HG03520 (cell line): Measurements from ENCODE around the gene URGCP.
"Not testable (repeated sequence)": the region's sequence is repeated elsewhere in the genome, so short reads cannot be mapped to it uniquely, and the experiment has no call there.

Experiments used
- ATAC-seq: cut with Tn5 transposase; IDR thresholded peaks from one replicate; pipeline ENCODE4 v1.9.1; 2021; ENCODE audit warnings: mild to moderate bottlenecking, moderate library complexity; ENCODE audit not compliant: unreplicated experiment

Gene URGCP

DNA sequence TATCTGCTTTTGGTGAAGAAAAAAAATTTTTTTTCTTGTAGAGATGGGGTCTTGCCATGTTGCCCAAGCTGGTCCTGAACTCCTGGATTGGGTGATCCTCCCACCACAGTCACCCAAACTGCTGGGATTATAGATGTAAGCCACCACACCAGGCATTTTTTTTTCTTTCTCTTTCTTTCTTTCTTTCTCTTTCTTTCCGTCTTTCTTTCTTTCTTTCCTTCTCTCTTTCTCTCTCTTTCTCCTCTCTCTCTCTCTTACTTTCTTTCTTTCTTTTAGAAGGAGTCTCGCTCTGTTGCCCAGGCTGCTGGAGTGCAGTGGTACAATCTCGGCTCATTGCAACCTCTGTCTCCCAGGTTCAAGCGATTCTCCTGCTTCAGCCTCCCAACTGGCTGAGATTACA, 16.3 kb upstream of the URGCP start:
- no peak for ATAC-seq

DNA sequence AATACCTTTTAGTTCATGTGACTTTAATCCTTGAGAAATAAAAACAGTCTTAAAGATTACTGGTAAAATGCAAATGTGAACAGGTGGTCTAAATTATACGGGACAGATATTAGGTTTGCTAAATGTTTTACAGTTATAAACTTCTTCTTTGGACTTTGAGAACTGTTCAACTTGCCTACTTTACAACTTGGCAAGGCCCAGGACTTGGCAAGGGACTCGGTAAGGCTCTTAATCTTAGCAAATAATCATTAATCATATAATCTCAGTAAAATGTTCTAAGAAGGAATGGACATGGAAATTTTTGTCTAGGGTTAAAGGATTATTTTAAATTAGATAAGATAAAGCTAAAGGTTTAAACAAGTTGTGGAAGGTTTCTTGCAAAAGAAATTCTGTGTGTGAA, 15.0 kb upstream of the URGCP start:
- ATAC-seq = no peak

DNA sequence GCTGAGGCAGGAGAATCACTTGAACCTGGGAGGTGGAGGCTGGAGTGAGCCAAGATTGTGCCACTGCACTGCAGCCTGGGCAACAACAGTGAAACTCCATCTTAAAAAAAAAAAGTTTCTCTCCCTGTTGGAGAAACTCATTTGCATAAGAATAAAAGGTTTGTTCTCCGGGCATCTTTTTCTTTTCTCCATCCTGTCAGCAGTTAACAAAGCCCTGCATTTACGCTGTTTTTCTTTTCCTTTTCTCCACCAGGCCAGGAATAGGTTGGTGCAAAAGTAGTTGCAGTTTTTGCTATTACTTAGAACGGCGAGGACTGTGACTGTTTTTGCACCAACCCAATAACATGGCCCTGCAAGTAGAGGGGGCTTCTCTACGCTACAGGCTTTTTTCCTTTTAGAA, 9.5 kb upstream of the URGCP start:
- no peak for ATAC-seq

DNA sequence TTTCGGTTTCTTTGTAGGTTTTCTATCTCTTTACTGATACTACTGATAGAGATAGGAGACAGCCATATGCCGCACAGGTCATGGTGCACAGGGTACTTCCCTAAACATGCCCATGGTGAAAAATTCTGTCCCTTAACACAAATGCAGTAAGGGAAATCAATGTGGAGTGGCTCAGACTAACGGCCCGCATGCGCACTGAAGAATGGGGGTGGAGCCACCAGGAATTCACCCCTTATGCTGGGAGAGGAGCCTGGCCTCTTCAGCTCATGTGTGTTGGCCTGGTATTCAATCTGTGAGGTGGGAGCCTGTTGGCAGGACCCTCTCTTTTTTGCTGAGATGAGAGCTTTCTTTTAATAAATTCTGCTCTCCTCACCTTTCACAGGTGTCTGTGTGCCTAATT, 8.4 kb upstream of the URGCP start:
- no peak for ATAC-seq

DNA sequence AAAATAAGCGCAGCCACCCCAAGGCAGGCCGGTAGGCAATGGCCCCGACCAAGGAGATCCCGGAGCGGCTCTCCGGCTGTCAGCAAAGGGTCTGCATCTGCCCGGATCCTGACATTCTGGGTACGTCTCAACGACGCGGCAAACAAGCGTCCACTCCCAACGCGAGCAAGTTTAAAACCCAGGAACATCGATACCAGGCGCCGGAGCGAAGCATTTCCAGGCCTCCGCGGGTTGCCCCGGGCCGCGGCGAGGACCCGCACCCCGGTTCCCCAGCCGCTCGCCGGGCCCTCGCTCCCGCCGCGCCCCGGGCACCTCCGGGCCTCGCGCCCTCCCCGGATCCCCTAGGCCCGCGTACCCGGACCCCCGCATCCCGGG, 453 bp downstream of the URGCP start:
- peak; percentile 30 for ATAC-seq

DNA sequence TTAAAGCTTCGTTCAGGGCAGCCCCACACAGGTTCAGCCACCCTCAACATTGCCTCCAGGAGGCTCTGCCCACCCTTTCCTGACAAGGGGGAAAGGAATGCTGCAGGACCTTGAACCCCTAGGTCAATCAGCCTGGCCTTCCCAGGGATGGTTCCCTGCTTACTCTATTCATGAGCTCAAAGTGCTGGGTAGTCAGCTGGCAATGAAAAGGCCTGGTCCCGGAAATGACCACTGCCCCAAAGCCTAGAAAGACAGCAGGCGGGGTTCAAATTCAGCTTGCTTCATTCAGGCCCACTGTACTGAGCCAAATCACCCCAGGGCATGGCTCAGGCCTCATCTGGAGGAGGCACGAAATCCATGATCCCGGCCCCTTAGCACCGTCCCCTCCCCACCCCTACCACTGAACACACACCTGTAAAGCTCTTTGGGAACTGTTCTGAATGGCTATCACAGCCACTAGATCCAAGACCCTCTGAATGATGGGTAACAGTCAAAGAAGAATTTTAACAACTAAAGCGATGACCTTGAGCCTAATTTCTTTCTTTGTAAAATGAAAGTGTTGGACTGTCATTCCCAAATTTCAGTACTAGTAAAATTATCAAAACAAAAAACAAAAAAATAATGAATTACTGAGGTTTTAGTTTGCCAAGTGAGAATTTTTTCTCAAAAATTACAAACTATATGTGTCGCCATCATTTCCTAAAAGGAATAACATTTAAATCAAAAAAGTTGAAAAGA, 1.0 kb downstream of the URGCP start:
- ATAC-seq = no peak

DNA sequence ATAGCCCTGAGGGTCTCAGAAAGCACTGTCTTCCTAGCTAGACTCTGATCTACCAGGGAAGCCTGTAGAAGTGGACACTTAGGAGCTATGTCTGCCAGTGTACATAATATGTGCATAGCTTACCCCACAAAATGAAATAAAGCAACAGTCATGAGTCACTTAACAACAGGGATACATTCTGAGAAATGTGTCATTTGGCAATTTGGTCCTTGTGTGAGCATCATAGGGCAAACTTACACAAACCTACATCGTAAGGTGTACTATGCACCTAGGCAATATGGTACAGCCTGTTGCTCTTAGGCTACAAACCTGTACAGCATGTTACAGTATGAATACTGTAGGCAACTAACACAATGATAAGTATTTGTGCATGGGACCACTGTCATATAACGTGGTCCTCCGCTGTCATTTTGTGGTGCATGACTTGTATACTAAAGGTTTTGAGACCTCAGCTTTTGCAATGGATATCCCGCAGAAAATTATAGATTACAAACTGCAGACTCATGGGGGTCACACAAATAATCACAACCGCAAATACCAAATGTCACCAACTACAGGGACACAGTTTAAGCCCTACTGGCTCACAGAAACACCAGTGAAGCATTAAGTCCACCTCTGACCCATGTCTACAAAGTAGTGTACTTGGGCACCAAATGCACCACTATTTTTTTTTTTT, 1.7 kb downstream of the URGCP start:
- ATAC-seq = no peak

DNA sequence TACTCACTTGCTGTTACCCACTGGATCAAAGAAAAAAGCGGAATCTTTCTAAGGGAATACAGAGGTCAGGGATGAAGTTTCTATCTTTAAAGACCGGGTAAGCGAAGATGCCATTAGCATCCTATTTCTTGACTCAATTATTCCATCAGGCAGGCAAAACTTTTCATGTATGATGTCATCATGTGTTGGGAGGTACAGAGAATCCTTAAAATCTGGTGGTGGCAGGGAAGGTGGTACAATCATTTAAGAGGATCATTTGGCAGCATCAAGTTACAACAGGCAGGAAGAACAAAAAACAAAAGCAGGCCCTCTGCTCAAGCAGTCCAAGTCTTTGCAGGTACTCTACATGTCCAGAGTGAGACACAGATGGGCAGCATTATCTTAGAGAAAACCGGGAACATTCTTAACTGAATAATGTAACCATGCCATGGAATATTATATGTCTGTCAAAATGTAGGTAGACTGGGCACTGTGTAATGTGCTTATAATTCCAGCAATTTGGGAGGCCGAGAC, 3.8 kb downstream of the URGCP start:
- ATAC-seq = no peak

DNA sequence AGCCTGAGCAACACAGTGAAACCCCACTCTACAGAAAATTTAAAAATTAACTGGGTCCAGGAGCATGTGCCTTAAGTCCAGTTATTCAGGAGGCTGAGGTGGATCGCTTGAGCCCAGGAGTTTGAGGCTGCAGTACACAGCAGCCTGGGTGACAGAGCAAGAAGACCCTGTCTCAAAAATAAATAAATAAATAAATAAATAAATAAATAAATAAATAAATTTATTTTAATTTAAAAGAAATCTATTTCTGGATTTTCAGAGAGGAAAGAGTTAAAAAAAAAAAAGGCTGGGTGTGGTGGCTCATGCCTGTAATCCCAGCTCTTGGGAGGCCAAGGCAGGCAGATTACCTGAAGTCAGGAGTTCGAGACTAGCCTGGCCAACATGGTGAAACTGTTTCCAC, 7.8 kb downstream of the URGCP start:
- not testable (repeated sequence) for ATAC-seq

DNA sequence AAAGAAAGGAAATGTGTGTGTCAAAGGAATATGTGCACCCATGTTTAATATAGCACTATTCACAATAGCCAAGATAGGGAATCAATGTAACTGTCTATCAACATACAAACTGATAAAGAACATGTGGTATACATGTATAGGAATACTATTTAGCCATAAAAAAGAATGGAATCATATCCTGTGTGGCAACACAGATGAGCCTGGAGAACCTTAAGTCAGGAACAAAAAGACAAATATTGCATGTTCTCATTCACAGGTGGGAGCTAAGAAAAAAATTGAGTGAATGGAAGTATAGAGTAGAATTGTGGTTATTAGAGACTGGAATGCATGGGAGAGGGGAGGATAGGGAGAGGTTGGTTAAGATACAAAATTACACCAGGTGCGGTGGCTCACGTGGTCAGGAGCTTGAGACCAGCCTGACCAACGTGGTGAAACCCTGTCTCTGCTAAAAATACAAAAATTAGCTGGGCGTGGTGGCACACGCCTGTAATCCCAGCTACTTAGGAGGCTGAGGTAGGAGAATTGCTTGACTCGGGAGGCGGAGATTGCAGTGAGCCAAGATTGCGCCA, 10.5 kb downstream of the URGCP start:
- ATAC-seq = no peak

DNA sequence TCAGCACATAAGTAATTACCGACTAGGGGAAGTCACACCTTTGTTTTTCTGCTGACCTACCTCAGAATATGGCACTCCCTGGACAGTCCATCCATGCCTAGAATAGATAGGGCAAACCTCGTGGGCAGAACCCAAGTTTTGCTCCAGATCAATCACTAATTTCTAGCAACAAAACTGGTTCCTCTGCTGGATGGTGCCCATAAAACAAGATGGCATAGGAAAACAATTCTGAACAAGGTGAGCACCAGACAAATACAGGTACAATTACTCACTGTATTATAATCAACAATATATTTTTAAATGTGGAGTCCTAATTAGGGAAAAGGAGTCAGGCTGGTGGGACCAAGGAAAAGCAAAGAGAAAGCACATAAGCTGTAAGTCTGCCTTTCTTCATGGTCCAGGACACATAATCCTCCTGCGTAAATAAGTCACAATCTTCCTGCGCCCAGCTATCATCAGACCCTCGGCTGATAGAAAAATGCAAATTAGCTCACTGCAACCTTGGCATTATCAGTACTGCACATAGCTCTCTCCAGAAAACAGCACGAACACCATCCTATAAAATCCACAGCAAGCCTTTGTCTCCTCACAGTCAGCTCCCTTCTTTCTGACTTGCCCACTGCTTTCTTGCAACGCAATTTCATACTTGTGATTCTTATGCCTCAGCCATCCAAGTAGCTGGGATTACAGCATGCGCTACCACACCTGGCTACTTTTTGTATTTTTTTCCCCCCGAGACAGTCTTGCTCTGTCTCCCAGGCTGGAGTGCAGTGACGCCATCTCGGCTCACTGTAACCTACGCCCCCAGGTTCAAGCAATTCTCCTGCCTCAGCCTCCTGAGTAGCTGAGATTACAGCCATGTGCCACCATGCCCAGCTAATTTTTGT, 15.1 kb downstream of the URGCP start:
- no peak for ATAC-seq

DNA sequence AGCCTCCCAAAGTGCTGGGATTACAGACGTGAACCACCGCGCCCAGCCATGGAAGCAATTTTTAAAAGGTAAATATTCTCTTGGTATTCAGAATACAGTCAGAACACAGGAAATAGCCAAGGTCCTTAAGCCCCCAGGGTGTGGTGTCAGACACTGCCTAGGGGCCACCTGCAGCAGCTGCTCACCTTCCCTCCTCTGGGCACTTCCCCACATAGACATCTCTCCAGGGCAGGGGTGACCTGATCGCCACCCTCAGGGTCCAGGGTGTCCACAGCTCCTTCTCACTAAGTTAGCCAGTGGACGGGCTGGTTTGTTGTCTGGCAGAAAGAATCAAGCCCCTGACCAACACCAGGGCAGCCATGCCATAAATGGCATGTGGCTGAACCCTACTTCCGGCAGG, 15.9 kb downstream of the URGCP start:
- no peak for ATAC-seq

DNA sequence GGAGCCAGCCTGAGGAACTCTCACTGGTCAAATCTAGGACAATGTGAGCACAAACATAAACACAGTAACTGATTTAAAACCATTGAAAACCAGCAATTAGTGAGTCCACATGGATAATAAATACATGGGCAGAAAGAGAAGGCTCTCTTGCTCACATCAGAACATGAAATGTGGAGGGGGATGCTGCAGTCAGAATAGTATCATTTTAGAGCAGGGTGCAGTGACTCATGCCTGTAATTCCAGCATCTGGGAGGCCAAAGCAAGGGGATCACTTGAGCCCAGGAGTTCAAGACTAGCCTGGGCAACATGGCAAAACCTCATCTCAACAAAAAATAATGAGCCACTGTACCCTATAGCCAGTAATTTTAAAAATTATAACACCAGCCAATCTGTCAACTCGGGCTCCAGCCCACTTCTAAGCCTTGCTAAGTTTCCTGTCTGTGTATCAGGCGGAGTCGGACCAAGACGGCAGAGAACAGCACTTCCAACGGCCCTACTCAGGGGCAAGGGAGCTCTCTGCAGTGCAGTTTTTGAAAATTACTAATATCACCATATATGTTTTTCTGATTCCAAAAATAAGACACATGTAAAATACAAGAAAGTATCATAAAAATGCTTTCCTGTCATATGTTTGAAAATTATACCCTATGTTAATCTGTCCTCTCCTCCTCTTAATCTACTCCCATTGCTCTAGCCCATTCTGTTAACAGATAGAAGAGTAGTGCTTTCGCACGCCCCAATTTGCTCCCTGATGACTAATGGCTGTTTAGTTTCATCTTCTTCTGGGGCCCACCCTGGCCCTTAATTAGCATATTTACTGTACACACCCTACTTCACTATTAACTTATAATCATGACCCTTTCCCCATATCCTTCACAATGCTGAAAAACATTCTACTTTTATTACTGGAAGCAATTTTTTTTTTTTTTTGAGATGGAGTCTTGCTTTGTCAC, 17.1 kb downstream of the URGCP start:
- no peak for ATAC-seq

DNA sequence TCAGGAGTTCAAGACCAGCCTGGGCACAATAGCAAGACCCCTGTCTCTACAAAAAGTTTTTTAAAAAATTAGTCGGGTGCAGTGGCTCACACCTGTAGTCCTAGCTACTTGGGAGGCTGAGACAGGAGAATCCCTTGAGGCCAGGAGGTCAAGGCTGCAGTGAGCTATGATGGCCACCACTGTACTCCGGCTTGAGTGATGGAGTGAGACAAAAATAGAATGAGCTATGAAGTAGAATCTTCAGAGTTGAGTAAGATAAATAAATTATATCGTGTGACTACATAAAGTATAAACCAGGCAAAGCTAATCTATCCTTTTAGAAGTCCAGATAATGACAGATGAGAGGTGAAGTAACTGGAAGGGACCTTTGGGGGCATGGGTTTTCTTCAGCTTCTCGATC, 21.8 kb downstream of the URGCP start:
- no peak for ATAC-seq

DNA sequence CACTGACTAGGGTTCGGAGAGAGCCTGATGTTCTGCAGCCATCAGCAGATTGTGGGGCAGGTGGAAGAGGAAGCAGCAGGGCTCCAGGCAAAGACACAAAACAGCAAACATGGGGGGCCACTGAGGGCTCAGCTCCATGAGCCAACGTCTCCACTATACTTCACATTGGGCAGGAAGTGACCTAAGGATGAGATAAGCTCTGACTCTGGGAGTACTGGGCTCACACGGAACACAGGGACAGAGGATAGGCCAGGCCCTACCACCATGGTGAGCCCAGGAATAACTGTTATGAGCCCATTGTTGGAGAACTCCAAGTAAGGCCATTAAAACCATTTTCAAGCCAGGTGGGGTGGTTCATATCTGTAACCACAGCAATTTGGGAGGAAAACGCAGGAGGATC, 22.2 kb downstream of the URGCP start:
- ATAC-seq = no peak

DNA sequence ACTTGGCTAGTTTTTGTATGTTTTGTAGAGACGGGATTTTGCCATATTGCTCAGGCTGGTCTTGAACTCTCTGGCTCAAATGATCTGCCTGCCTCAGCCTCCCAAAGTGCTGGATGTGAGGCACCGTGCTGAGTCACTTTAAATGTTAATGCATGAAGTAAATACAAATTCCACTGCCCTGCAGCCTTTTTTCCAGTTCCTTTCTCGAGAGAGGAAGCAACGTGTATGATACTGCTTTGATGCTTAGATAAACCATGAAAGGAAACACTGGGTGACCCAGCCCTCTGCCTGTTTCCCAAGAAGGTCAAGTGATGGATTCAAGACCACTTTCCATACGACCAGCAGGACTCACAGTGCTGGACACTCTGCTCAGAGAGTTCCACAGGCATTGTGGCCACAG, 25.8 kb downstream of the URGCP start:
- no peak for ATAC-seq

DNA sequence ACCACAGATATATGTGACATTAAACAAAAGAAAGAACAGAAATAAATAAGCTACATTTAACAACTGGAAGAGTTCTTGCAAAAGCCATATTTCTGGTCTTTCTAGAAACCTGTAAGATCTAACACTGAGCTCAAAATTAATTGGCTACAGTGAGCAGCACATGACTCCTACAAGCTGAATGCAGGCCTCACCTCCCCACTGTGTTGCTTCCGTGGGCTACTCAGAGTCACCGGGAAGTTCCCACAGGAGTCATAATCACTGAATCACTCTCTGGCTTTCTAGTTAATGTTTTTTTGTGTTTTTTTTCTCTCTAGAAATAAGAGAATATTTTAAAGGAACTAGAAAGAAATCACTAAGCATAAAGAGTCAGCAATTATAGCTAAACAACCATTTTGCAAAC, 26.9 kb downstream of the URGCP start:
- ATAC-seq = no peak

DNA sequence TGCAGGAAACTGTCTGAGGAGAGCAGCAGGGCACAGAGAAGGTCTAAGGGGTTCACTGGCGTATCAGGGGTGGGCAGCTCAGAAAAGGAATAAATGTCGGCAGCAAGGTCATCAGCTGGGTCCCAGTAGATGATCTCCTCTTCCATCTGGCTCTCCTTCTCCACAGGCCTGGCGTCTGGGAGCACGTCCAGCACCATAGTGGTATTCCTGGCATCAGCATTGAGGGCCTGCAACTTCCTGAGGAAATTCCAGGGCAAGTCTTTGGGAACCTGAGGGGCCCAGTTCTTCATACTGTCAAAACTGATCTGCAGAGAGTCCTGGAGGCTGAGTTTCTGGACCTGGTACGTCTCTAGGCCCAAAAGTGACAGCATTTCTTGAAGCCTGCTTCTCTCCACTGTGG, 27.5 kb downstream of the URGCP start:
- ATAC-seq = no peak

DNA sequence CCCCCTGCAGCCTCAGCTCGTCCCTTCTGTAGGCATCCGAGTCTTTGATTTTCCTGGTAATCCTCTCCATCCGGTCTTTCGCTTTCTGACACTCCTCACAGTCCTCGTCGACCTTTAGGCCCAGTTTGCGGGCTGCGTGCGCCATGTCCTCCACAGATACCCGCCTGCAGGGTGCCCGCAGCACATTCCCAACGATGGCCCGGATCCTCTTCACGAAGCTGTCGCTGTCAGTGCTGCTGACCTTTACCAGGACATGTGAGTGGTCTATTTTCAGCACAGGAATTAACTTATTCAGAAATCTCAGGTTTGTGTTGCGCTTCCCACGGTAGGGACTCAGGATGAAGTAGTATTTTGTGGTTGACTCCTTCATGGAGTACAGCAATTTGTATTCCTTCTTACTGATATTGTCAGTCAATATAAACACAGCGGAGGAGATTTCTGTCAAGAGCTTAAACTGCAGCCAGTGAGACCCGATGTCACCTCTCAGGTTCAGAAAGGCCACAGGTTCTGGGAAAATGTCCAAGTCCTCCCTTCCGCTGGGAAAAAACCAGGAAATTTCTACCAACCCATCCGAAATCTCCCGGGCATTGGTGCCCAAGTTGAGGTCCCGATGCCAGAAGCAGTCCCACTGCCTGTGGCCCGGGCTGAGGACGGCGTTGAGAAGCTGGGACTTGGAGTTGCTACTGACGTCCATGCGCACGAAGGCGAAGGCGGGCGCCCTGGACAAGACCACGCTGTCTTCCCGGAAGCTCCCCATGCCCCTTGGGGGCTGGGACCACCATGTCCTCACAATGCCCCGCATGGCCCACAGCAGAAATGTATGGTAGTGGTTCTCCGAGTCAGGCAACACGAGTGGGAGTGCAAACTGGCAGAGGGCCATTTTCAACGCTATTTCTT, 28.2 kb downstream of the URGCP start:
- ATAC-seq = no peak
